GM12878 (cell line): ENCODE data around the gene ATP13A1. TPM values are rescaled to one million over a fixed set of nuclear protein-coding genes. Genes with fewer than 3 reads are reported as not detected.

Experiments used
- ATAC-seq: fragments of 200-7000 bp; cut with Tn5 transposase; 3 replicates; pipeline ENCODE4 v1.9.1; 2020; ENCODE audit warnings: mild to moderate bottlenecking, moderate library complexity
- BruUV-seq: library from RNA; stranded (reverse); fragments of 400-500 nt; replicated peaks from 2 replicates; lab custom pipeline; 2021; lab: Mats Ljungman, UMichigan
- CTCF ChIA-PET: fragments of 300-600 bp; sonication (Branson Sonifier 250); formaldehyde crosslinking; extraction: SDS; loops from one replicate; lab custom pipeline; 2021; ENCODE audit warnings: inconsistent platforms; lab: Yijun Ruan, JAX
- POLR2A ChIA-PET: fragments of 350-600 bp; formaldehyde crosslinking; extraction: SDS; loops from one replicate; lab custom pipeline; 2021; ENCODE audit warnings: inconsistent platforms; lab: Charles Lee
- RAD21 ChIA-PET: fragments of 300-600 bp; sonication (Branson Sonifier 250); formaldehyde crosslinking; loops from one replicate; lab custom pipeline; 2023; ENCODE audit warnings: antibody characterized with exemption; ENCODE audit not compliant: unreplicated experiment; lab: Charles Lee
- SMC1A ChIA-PET: fragments of 300-600 bp; sonication (Branson Sonifier 250); formaldehyde crosslinking; loops from one replicate; lab custom pipeline; 2023; ENCODE audit not compliant: unreplicated experiment, uncharacterized antibody; lab: Charles Lee
- DNase-seq: peaks from one replicate; pipeline ENCODE4 v3.0.0-alpha.2; 2011; ENCODE audit warnings: low read depth, low spot score
- FAIRE-seq: peaks from 3 replicates; lab custom pipeline; 2011; peaks lifted over from hg19 to GRCh38; lab: Jason Lieb, UNC
- H2AFZ ChIP-seq: 2 replicates; pipeline ENCODE4 v1.6.0; 2011; ENCODE audit warnings: low read depth, low read length, control low read depth; ENCODE audit not compliant: control insufficient read depth
- H3K27ac ChIP-seq: 2 replicates; pipeline ENCODE4 v1.5.1; 2011; ENCODE audit warnings: control low read depth; ENCODE audit not compliant: control insufficient read depth, insufficient read depth
- H3K27me3 ChIP-seq, 2 experiments: replicated peaks in 1 of 2; 2 replicates each; pipeline versions ENCODE4 v1.6.0 to v1.6.1; 2011; ENCODE audit warnings: low read length in 1 of 2; ENCODE audit not compliant: control insufficient read depth in 2 of 2, insufficient read depth in 2 of 2
- H3K36me3 ChIP-seq, 2 experiments: 2 replicates each; pipeline ENCODE4 v1.5.1; 2011; ENCODE audit warnings: low read length in 1 of 2; ENCODE audit not compliant: control insufficient read depth in 2 of 2, insufficient read depth in 2 of 2
- H3K4me1 ChIP-seq: 2 replicates; pipeline ENCODE4 v1.6.1; 2011; ENCODE audit warnings: mild to moderate bottlenecking, low read length, moderate library complexity, mixed read lengths; ENCODE audit not compliant: control insufficient read depth, insufficient read depth
- H3K4me2 ChIP-seq: 2 replicates; pipeline ENCODE4 v1.6.0; 2011; ENCODE audit warnings: control low read depth; ENCODE audit not compliant: control insufficient read depth, insufficient read depth
- H3K4me3 ChIP-seq: fragments of 200-600 bp; sonication (generic); 2 replicates; pipeline ENCODE4 v1.5.1; 2016
- H3K79me2 ChIP-seq: 2 replicates; pipeline ENCODE4 v1.6.0; 2011; ENCODE audit warnings: low read length; ENCODE audit not compliant: control insufficient read depth, insufficient read depth
- H3K9ac ChIP-seq: 2 replicates; pipeline ENCODE4 v1.8.0; 2011; ENCODE audit warnings: low read length, control low read depth, mixed read lengths; ENCODE audit not compliant: control insufficient read depth, insufficient read depth
- H3K9me3 ChIP-seq: replicated peaks from 3 replicates; pipeline ENCODE4 v1.5.1; 2011; ENCODE audit warnings: mild to moderate bottlenecking, low read length; ENCODE audit not compliant: control insufficient read depth, insufficient read depth
- H4K20me1 ChIP-seq: 2 replicates; pipeline ENCODE4 v1.6.0; 2011; ENCODE audit not compliant: control insufficient read depth, insufficient read depth
- BRCA1 ChIP-seq: IDR thresholded peaks from 2 replicates; pipeline ENCODE4 v1.6.1; 2011; ENCODE audit warnings: low read depth, low read length, improper control_type of control experiment
- E2F8 ChIP-seq: fragments of 450-650 bp; IDR thresholded peaks from 2 replicates; pipeline ENCODE4 v1.6.1; 2018; ENCODE audit warnings: mild to moderate bottlenecking, low read depth, moderate library complexity; ENCODE audit not compliant: partially characterized antibody
- EED ChIP-seq: sonication (generic); IDR thresholded peaks from 2 replicates; pipeline ENCODE4 v1.6.1; 2016; ENCODE audit warnings: antibody characterized with exemption, low read depth
- ELK1 ChIP-seq: IDR thresholded peaks from 2 replicates; pipeline ENCODE4 v1.6.1; 2012; ENCODE audit warnings: low read depth, low read length, improper control_type of control experiment
- MYB ChIP-seq: fragments of 150-350 bp; IDR thresholded peaks from 2 replicates; pipeline ENCODE4 v1.6.1; 2014; ENCODE audit warnings: mild to moderate bottlenecking, low read depth, low read length, borderline replicate concordance
- TARDBP ChIP-seq: IDR thresholded peaks from 2 replicates; pipeline ENCODE4 v1.6.1; 2016; ENCODE audit warnings: borderline replicate concordance
- ZNF217 ChIP-seq: fragments of 450-650 bp; IDR thresholded peaks from 2 replicates; pipeline ENCODE4 v1.6.1; 2017; ENCODE audit warnings: antibody characterized with exemption, mild to moderate bottlenecking
- WGBS: methylation state at CpG from one replicate; pipeline ENCODE4 v1.1.6; 2016; ENCODE audit warnings: low lambda C conversion rate; ENCODE audit not compliant: insufficient replicate concordance, insufficient coverage; ENCODE audit errors: missing lambda C conversion rate; 5-methylcytosine and 5-hydroxymethylcytosine counted together
- in situ Hi-C: fragments of 300-500 bp; cut with MboI; formaldehyde crosslinking; loops from 9 replicates; pipeline ENCODE4 v1.14.3; 2018; ENCODE audit warnings: mixed read lengths
- intact Hi-C: fragments of 100-400 bp; cut with micrococcal nuclease; formaldehyde crosslinking; loops from one replicate; pipeline ENCODE4 v1.14.2; 2022; ENCODE audit not compliant: unreplicated experiment
- polyA plus RNA-seq, 11 experiments: library from polyadenylated mRNA; depleted of rRNA in 4 of 11; unstranded in 6 of 11; stranded (reverse) in 5 of 11; fragments of >200 nt; fragmentation: Nextera tagmentation in 4 of 11; fragmentation: Illumina TruSeq in 1 of 11; extraction: Ambion mirVana in 4 of 11; extraction: Trizol in 1 of 11; gene quantifications; 1 replicate in 1 of 11; 2 replicates in 10 of 11; pipeline versions ENCODE4 v1.2.1 to v1.2.3, GENCODE V29; 2011 to 2016; ENCODE audit warnings: inconsistent platforms in 2 of 11, missing spikeins in 2 of 11, low read depth in 1 of 11
- total RNA-seq, 4 experiments: library from RNA; depleted of rRNA in 3 of 4; stranded (reverse); fragments of >200 nt in 3 of 4; fragmentation: Illumina TruSeq in 1 of 4; extraction: Trizol in 1 of 4; gene quantifications; 2 replicates each; pipeline versions ENCODE4 v1.2.1 to v1.2.3, GENCODE V29; 2013 to 2021

The ATP13A1 gene
- total and polyA plus RNA-seq, 10 of the 15 experiments (the other 5 are each of a cell fraction or from before 2014, with no cell fraction given): 0.37 to 91.0 (median 29.8) TPM

DNA sequence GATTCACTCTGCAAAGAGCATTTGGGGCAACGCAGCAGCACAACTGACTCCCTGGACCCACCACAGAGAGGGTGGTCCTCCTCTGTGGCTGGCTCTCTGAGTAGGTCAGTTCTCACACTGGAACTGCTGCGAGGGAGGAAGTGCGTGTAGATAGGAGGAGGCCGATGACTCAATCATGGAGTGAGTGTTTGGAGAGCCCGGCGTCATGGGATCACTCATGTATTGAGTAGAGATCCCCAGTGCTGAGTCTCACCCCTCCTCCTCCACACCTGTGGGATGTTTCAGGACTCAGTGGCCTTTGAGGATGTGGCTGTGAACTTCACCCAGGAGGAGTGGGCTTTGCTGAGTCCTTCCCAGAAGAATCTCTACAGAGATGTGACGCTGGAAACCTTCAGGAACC lies 14.1 kb upstream of the ATP13A1 start:
- in situ Hi-C loops (no loop called here), intact Hi-C loops (no loop called here)
- no peak for FAIRE-seq
- no peak for ATAC-seq
- ChIA-PET SMC1A (no interaction called here), RAD21 (no interaction called here), CTCF (no interaction called here), POLR2A (no interaction called here)
- Histone ChIP-seq H3K27me3 (no peaks in the 10 kb centered on the region), H3K9ac (no peak overlapping the region), H3K36me3 (peaks cover 12 to 48% of the 10 kb centered on the region in 2 experiments), H3K4me2 (no peak overlapping the region), H3K9me3 (peaks cover 63% of the 10 kb centered on the region), H3K4me1 (no peaks in the 10 kb centered on the region), H3K27ac (no peak overlapping the region), H2AFZ (no peak overlapping the region), H3K4me3 (no peak overlapping the region), H4K20me1 (no peaks in the 10 kb centered on the region), H3K79me2 (peaks cover 3% of the 10 kb centered on the region)
- BruUV-seq: no TSS peak
- 90% methylated on average over 7 of the region's 7 CpGs for WGBS
- no peak for DNase-seq
- TF ChIP-seq TARDBP (no peak), E2F8 (no peak), MYB (no peak), ZNF217 (no peak), EED (no peak), ELK1 (no peak), BRCA1 (no peak)
